Thoracic aorta (tissue), 2 donors: ENCODE data around the gene KANSL2. TPM values are rescaled to one million over a fixed set of nuclear protein-coding genes. Genes with fewer than 3 reads are reported as not detected.
A peak's percentile ranks its signal among the peaks of the same experiment; 100 is the strongest.
"Not testable (repeated sequence)": the region's sequence is repeated elsewhere in the genome, so short reads cannot be mapped to it uniquely, and the experiment has no call there.

Experiments
- ATAC-seq: fragments of 150-250 bp; one replicate; pipeline ENCODE4 v1.8.0; 2017; ENCODE audit warnings: low read depth; ENCODE audit not compliant: insufficient number of reproducible peaks, low FRiP score
- DNase-seq: peaks from one replicate; pipeline ENCODE4 v3.0.0-alpha.2; 2020; ENCODE audit warnings: low spot score
- H3K27ac ChIP-seq, 2 donors: fragments of 200-600 bp; sonication (generic); 1 replicate in 1 of 2; 2 replicates in 1 of 2; pipeline ENCODE4 v1.5.1; 2016; ENCODE audit warnings: mild to moderate bottlenecking in 2 of 2, moderate library complexity in 2 of 2
- H3K27me3 ChIP-seq: fragments of 200-600 bp; sonication (generic); replicated peaks from 2 replicates; pipeline ENCODE4 v1.6.0; 2016; ENCODE audit warnings: mild to moderate bottlenecking; ENCODE audit not compliant: insufficient read depth
- H3K36me3 ChIP-seq: fragments of 200-600 bp; sonication (generic); one replicate; pipeline ENCODE4 v1.5.1; 2016
- H3K4me1 ChIP-seq, 2 donors: fragments of 200-600 bp; sonication (generic); 1 replicate in 1 of 2; 2 replicates in 1 of 2; pipeline versions ENCODE4 v1.5.1 to v1.6.0; 2016; ENCODE audit warnings: low read depth in 2 of 2, mild to moderate bottlenecking in 1 of 2; ENCODE audit not compliant: control insufficient read depth in 1 of 2
- H3K4me3 ChIP-seq: fragments of 200-600 bp; sonication (generic); 2 replicates; pipeline ENCODE4 v1.5.1; 2016; ENCODE audit warnings: mild to moderate bottlenecking
- H3K9me3 ChIP-seq: fragments of 200-600 bp; sonication (generic); 2 replicates; pipeline ENCODE4 v1.5.1; 2016
- CTCF ChIP-seq: fragments of 200-600 bp; sonication (generic); IDR thresholded peaks from one replicate; pipeline ENCODE4 v1.5.1; 2019; ENCODE audit warnings: antibody characterized with exemption
- total RNA-seq, 2 donors: library from RNA; depleted of rRNA; stranded (reverse); fragments of >200 nt; gene quantifications; one replicate each; pipeline versions ENCODE4 v1.1.0 to v1.2.3, GENCODE V29; 2016

The KANSL2 gene
- 10 to 100 TPM; 31.3 to 36.0 TPM for total RNA-seq

GRCh38 chr12:48681710-48682532, at the start of gene KANSL2:
Gene KANSL2 (minus strand): TSS chr12:48682238. CDS start chr12:48681632, 606 bp downstream.
- DNase-seq (peak; percentile 99), ATAC-seq (peak; percentile 98)
- Histone ChIP-seq H3K27me3 (no peaks in the 10 kb centered on the region), H3K36me3 (no peaks in the 10 kb centered on the region), H3K4me3 (peak within 1 kb of the TSS; percentile 85), H3K9me3 (no peaks in the 10 kb centered on the region), H3K27ac (peak within 1 kb of the TSS; percentile 81 to 97), H3K4me1 (peaks cover 32 to 42% of the 10 kb centered on the region in 2 donors)
- no peak for TF ChIP-seq CTCF

GRCh38 chr12:48728807-48729206, 46.8 kb upstream of the KANSL2 start:
- no peaks in the 10 kb centered on the region for H3K9me3 ChIP-seq
- H3K4me3 ChIP-seq: no peak overlapping the region
- no peak for ATAC-seq
- H3K4me1 ChIP-seq: no peaks in the 10 kb centered on the region
- H3K27me3 ChIP-seq: no peaks in the 10 kb centered on the region
- no peak for DNase-seq
- TF ChIP-seq CTCF: no peak
- no peak overlapping the region for H3K27ac ChIP-seq
- H3K36me3 ChIP-seq: no peaks in the 10 kb centered on the region

- not testable (repeated sequence) for H3K4me3 ChIP-seq, ATAC-seq, H3K9me3 ChIP-seq, H3K4me1 ChIP-seq, H3K36me3 ChIP-seq, H3K27ac ChIP-seq, DNase-seq, H3K27me3 ChIP-seq
These were observed 38.7 kb upstream of the KANSL2 start for GRCh38 chr12:48720737-48721136.

- not testable (repeated sequence) for ATAC-seq, H3K27ac ChIP-seq, H3K4me3 ChIP-seq, H3K27me3 ChIP-seq, H3K9me3 ChIP-seq, DNase-seq, H3K36me3 ChIP-seq
- H3K4me1 ChIP-seq: peaks cover 6 to 12% of the 10 kb centered on the region in 2 donors
These were observed 38.1 kb upstream of the KANSL2 start for GRCh38 chr12:48720171-48720570.

GRCh38 chr12:48719002-48719401, 37.0 kb upstream of the KANSL2 start:
- not testable (repeated sequence) for H3K36me3 ChIP-seq, H3K9me3 ChIP-seq, H3K27ac ChIP-seq, H3K4me3 ChIP-seq, DNase-seq, H3K27me3 ChIP-seq, ATAC-seq
- H3K4me1 ChIP-seq: peaks cover 18 to 24% of the 10 kb centered on the region in 2 donors

- H3K36me3 ChIP-seq: peaks cover 7% of the 10 kb centered on the region
- H3K9me3 ChIP-seq: peaks cover 8% of the 10 kb centered on the region
- peak overlapping the region; percentile 88 to 92 for H3K27ac ChIP-seq
- DNase-seq: no peak
- no peak for ATAC-seq
- H3K27me3 ChIP-seq: no peaks in the 10 kb centered on the region
- peak overlapping the region; percentile 81 for H3K4me3 ChIP-seq
- peaks cover 24 to 32% of the 10 kb centered on the region in 2 donors for H3K4me1 ChIP-seq
- TF ChIP-seq CTCF: no peak
These were observed 35.2 kb upstream of the KANSL2 start for GRCh38 chr12:48717252-48717695.
